ENCODE measurements around the gene PCNX4.

PCNX4 gene

DNA sequence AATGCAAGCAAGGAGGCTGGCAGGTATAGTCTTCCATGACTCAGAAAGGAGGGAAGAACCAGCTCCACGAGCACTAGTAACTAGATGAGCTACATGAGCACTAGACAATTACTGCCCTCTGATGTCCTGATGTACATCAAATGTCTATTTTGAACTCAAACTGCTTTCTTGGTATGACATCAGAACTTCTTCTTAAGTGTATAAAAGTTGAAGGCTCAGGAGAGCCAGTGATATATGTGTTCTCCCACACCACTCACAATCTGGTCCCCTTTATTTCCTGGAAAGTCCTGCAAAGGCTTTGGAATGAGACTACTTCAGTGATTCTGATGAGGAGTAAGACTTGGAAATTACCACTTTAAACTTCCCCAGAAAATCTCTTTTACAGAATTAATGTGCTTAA is 92.0 kb downstream of the PCNX4 start:
- no peaks in the 10 kb centered on the region for H3K36me3 ChIP-seq
- DNase-seq, result no peak
- H3K4me3 ChIP-seq, result peak overlapping the region; percentile 38 to 44
- no peak overlapping the region for H3K27ac ChIP-seq
- TF ChIP-seq, protein P1, sequence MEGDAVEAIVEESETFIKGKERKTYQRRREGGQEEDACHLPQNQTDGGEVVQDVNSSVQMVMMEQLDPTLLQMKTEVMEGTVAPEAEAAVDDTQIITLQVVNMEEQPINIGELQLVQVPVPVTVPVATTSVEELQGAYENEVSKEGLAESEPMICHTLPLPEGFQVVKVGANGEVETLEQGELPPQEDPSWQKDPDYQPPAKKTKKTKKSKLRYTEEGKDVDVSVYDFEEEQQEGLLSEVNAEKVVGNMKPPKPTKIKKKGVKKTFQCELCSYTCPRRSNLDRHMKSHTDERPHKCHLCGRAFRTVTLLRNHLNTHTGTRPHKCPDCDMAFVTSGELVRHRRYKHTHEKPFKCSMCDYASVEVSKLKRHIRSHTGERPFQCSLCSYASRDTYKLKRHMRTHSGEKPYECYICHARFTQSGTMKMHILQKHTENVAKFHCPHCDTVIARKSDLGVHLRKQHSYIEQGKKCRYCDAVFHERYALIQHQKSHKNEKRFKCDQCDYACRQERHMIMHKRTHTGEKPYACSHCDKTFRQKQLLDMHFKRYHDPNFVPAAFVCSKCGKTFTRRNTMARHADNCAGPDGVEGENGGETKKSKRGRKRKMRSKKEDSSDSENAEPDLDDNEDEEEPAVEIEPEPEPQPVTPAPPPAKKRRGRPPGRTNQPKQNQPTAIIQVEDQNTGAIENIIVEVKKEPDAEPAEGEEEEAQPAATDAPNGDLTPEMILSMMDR (IDR thresholded peaks at IDR 0.05), result no peak
- H3K27me3 ChIP-seq, result no peaks in the 10 kb centered on the region
- intact Hi-C loops (cut with DNase I; ENCODE audit: low total_unique reads), result loop anchor here (2.0 kb wide), 2 partner anchors 119 to 219 kb away; no protein-coding TSS in a partner anchor
- no peaks in the 10 kb centered on the region for H3K9me3 ChIP-seq
- peaks cover 0 to 12% (median 4%) of the 10 kb centered on the region in 4 donors for H3K4me1 ChIP-seq

DNA sequence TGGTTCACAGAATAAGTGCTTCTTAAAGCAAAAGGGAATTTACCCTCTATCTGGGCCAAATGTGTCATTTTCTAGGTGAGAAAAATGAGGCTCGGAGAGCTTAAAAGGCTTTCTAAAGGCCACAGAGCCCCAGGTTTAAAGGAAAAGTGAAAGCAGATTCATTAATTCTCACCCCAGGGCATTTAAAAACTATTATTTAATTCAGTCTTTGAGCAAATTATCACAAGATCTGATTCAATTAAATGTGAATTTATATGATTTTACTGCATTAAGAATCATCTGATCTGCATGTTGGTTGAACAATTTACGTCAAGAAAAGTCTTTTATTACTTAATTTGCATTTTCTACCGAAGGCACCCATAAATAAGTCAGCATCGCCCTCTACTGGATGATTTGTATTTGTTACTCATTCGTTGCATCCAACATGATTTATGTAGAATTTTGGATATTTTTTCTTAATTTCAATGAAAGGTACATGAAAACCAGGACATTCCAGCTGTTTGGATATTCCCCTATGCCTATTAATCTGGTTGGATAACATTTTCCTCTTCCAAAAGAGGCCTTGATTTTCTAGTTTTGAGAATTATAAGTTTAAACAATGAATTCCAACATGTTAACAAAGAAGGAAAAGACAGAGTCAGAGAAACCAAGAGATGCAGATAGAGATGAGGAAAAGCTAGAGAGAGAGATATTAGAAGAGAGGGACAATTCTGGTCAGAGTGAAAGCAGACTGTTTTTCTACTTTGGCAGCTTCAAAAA is 92.6 kb downstream of the PCNX4 start:
- no peak for DNase-seq

DNA sequence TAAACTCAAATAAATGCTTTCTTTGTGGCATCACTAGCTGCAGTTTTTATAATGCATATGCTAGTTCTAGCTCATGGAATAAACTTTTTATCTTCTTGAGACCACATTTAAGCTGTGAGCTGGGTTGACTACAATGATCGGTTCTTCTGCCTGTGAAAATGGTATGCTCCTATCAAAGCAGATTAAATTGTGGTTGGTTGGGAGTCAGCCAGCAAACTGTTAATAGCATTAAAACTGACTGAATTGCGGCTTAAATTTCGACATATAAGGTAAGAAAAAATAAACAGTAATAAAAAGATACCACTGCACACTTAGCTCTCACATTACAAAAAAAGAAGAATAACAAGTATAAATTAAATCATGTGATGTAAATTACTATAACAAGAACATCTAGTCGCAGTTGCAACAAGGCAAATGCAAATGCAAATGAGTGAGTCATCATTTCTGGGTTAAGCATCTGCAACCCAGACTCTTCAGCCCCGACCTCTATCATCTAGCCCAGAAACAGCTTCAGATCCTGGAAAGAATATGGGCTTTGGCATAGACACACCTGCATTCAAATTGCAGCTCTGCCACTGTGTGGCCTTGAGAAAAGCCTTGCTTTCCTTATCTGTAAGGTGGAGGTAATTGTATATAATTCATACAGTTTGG is 93.3 kb downstream of the PCNX4 start:
- TF ChIP-seq, protein P1 (IDR thresholded peaks at IDR 0.05), result no peak
- no peak overlapping the region for H3K4me3 ChIP-seq
- no peaks in the 10 kb centered on the region for H3K27me3 ChIP-seq
- no peaks in the 10 kb centered on the region for H3K9me3 ChIP-seq
- no peak for DNase-seq
- H3K4me1 ChIP-seq, result peaks cover 0 to 7% (median 0%) of the 10 kb centered on the region in 4 donors
- H3K27ac ChIP-seq, result no peak overlapping the region
- intact Hi-C loops (cut with DNase I; ENCODE audit: low total_unique reads), result loop anchor here (2.0 kb wide), 1 partner anchor 120 kb away; no protein-coding TSS in a partner anchor
- H3K36me3 ChIP-seq, result no peaks in the 10 kb centered on the region

More for the DNA sequence above, 92.6 kb downstream of the PCNX4 start:
- Histone ChIP-seq H3K27me3 (no peaks in the 10 kb centered on the region), H3K4me3 (peak overlapping the region; percentile 38 to 44), H3K9me3 (no peaks in the 10 kb centered on the region), H3K27ac (no peak overlapping the region), H3K36me3 (no peaks in the 10 kb centered on the region), H3K4me1 (peaks cover 0 to 11% (median 2%) of the 10 kb centered on the region in 4 donors)
- TF ChIP-seq, protein P1 (IDR thresholded peaks at IDR 0.05), result peak; percentile 77 to 90
- intact Hi-C loops (cut with DNase I; ENCODE audit: low total_unique reads), result loop anchor here (2.0 kb wide), 1 partner anchor 120 kb away; no protein-coding TSS in a partner anchor

DNA sequence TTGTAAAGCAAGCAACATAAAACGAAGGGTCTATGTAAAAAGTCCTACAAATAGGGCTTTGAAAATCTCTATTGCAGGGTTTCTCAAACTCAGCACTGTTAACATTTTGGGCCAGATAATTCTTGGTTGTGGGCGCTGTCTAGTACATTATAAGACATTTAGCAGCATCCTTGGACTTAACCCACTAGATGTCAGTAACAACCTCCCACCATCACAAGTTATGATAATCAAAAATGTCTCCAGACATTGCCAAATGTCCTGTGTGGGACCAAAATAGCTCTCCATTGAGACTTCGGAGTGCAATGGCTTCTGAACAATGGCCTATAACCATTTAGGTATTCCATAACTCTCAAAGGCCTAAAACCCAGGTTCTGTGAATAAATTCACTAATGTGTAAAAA is 96.4 kb downstream of the PCNX4 start:
- Histone ChIP-seq H3K9me3 (no peaks in the 10 kb centered on the region), H3K27me3 (no peaks in the 10 kb centered on the region), H3K36me3 (no peaks in the 10 kb centered on the region), H3K4me1 (peaks cover 0 to 7% (median 0%) of the 10 kb centered on the region in 4 donors), H3K4me3 (no peak overlapping the region), H3K27ac (no peak overlapping the region)
- no peak for DNase-seq
- TF ChIP-seq, protein P1 (IDR thresholded peaks at IDR 0.05), result no peak
- intact Hi-C loops (cut with DNase I; ENCODE audit: low total_unique reads), result no loop called here

DNA sequence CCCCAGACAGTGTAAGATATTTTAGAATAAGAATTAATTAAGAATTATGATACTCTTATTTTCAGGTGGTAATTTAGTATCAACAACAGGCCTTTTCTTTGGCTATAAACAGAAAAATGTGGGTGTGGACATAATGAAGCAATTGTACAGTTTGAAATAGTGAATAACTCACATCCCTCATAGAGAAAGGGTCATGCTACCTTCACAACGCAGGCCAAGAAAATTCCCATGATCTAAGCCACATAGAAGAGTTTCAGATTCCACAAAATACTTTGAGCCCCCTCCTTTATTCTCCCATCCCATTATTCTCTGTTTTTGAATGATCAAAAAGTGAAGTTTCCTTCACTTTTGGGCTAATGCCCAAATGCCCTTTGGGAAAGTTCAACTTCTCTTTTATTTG is 97.0 kb downstream of the PCNX4 start:
- intact Hi-C loops (cut with DNase I; ENCODE audit: low total_unique reads), result no loop called here
- Histone ChIP-seq H3K9me3 (no peaks in the 10 kb centered on the region), H3K27me3 (no peaks in the 10 kb centered on the region), H3K4me1 (peaks cover 0 to 5% (median 0%) of the 10 kb centered on the region in 4 donors), H3K4me3 (no peak overlapping the region), H3K27ac (no peak overlapping the region), H3K36me3 (no peaks in the 10 kb centered on the region)
- TF ChIP-seq, protein P1 (IDR thresholded peaks at IDR 0.05), result no peak
- DNase-seq, result no peak

Measured in tibial artery (tissue), 4 donors.